ENCODE measurements around the gene SBNO2. TPM values are rescaled to one million over a fixed set of nuclear protein-coding genes. Genes with fewer than 3 reads are reported as not detected.

The SBNO2 gene
- total and polyA plus RNA-seq, 2 experiments from 2014 or later: 6.9 to 35.4 TPM

DNA sequence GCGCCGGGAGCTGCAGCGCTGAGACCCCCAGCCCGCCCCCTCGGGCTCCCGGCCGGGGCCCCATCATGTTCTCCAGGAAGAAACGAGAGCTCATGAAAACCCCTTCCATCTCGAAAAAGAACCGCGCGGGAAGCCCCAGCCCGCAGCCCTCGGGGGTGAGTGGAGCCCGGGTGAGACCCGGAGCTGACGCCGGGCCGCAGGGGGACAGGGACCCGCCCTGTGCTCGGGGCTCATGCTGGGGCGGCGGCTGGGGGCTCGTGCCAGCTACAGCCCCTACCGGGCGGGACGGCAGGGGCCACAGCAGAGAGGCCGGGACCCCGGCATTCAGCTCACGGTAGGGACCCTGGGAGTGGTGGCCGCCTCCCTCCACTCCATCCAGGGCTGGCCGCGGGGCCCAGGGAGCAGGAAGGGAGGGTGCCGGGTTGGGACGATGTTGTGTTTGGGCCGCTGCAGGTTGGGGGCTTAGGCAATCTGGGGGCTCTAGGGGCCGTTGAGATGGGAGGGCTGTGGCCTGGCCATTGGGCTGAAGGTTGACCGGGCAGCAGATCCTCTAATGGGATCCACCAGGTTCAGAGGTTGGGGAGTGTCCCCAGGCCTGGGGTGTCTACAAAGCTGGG lies 106.6 kb downstream of the SBNO2 start:
- no peak for TF ChIP-seq ZNF114 (CRISPR knock-in tag; IDR thresholded peaks at IDR 0.05)
- TF ChIP-seq, protein P1, sequence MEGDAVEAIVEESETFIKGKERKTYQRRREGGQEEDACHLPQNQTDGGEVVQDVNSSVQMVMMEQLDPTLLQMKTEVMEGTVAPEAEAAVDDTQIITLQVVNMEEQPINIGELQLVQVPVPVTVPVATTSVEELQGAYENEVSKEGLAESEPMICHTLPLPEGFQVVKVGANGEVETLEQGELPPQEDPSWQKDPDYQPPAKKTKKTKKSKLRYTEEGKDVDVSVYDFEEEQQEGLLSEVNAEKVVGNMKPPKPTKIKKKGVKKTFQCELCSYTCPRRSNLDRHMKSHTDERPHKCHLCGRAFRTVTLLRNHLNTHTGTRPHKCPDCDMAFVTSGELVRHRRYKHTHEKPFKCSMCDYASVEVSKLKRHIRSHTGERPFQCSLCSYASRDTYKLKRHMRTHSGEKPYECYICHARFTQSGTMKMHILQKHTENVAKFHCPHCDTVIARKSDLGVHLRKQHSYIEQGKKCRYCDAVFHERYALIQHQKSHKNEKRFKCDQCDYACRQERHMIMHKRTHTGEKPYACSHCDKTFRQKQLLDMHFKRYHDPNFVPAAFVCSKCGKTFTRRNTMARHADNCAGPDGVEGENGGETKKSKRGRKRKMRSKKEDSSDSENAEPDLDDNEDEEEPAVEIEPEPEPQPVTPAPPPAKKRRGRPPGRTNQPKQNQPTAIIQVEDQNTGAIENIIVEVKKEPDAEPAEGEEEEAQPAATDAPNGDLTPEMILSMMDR (conservative IDR thresholded peaks at IDR 0.05; ENCODE audit: low read depth in 2 of 2): no peak
- no peak for TF ChIP-seq CREB1 (CRISPR knock-in tag; IDR thresholded peaks at IDR 0.05; ENCODE audit: low read depth)
- no peak for TF ChIP-seq JUNB (IDR thresholded peaks at IDR 0.05; ENCODE audit: unreplicated experiment)
- no peak for TF ChIP-seq NANOG (IDR thresholded peaks at IDR 0.05; ENCODE audit: borderline replicate concordance)
- TF ChIP-seq ZNF331 (CRISPR knock-in tag; IDR thresholded peaks at IDR 0.05; ENCODE audit: low read depth): no peak
- TF ChIP-seq, protein P2, sequence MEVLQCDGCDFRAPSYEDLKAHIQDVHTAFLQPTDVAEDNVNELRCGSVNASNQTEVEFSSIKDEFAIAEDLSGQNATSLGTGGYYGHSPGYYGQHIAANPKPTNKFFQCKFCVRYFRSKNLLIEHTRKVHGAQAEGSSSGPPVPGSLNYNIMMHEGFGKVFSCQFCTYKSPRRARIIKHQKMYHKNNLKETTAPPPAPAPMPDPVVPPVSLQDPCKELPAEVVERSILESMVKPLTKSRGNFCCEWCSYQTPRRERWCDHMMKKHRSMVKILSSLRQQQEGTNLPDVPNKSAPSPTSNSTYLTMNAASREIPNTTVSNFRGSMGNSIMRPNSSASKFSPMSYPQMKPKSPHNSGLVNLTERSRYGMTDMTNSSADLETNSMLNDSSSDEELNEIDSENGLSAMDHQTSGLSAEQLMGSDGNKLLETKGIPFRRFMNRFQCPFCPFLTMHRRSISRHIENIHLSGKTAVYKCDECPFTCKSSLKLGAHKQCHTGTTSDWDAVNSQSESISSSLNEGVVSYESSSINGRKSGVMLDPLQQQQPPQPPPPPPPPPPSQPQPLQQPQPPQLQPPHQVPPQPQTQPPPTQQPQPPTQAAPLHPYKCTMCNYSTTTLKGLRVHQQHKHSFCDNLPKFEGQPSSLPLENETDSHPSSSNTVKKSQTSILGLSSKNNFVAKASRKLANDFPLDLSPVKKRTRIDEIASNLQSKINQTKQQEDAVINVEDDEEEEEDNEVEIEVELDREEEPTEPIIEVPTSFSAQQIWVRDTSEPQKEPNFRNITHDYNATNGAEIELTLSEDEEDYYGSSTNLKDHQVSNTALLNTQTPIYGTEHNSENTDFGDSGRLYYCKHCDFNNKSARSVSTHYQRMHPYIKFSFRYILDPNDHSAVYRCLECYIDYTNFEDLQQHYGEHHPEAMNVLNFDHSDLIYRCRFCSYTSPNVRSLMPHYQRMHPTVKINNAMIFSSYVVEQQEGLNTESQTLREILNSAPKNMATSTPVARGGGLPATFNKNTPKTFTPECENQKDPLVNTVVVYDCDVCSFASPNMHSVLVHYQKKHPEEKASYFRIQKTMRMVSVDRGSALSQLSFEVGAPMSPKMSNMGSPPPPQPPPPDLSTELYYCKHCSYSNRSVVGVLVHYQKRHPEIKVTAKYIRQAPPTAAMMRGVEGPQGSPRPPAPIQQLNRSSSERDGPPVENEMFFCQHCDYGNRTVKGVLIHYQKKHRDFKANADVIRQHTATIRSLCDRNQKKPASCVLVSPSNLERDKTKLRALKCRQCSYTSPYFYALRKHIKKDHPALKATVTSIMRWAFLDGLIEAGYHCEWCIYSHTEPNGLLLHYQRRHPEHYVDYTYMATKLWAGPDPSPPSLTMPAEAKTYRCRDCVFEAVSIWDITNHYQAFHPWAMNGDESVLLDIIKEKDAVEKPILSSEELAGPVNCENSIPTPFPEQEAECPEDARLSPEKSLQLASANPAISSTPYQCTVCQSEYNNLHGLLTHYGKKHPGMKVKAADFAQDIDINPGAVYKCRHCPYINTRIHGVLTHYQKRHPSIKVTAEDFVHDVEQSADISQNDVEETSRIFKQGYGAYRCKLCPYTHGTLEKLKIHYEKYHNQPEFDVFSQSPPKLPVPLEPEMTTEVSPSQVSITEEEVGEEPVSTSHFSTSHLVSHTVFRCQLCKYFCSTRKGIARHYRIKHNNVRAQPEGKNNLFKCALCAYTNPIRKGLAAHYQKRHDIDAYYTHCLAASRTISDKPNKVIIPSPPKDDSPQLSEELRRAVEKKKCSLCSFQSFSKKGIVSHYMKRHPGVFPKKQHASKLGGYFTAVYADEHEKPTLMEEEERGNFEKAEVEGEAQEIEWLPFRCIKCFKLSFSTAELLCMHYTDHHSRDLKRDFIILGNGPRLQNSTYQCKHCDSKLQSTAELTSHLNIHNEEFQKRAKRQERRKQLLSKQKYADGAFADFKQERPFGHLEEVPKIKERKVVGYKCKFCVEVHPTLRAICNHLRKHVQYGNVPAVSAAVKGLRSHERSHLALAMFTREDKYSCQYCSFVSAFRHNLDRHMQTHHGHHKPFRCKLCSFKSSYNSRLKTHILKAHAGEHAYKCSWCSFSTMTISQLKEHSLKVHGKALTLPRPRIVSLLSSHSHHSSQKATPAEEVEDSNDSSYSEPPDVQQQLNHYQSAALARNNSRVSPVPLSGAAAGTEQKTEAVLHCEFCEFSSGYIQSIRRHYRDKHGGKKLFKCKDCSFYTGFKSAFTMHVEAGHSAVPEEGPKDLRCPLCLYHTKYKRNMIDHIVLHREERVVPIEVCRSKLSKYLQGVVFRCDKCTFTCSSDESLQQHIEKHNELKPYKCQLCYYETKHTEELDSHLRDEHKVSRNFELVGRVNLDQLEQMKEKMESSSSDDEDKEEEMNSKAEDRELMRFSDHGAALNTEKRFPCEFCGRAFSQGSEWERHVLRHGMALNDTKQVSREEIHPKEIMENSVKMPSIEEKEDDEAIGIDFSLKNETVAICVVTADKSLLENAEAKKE (CRISPR knock-in tag; IDR thresholded peaks at IDR 0.05): no peak
- TF ChIP-seq STAT1 (IDR thresholded peaks at IDR 0.05; ENCODE audit: unreplicated experiment): no peak
- TF ChIP-seq, protein P3, sequence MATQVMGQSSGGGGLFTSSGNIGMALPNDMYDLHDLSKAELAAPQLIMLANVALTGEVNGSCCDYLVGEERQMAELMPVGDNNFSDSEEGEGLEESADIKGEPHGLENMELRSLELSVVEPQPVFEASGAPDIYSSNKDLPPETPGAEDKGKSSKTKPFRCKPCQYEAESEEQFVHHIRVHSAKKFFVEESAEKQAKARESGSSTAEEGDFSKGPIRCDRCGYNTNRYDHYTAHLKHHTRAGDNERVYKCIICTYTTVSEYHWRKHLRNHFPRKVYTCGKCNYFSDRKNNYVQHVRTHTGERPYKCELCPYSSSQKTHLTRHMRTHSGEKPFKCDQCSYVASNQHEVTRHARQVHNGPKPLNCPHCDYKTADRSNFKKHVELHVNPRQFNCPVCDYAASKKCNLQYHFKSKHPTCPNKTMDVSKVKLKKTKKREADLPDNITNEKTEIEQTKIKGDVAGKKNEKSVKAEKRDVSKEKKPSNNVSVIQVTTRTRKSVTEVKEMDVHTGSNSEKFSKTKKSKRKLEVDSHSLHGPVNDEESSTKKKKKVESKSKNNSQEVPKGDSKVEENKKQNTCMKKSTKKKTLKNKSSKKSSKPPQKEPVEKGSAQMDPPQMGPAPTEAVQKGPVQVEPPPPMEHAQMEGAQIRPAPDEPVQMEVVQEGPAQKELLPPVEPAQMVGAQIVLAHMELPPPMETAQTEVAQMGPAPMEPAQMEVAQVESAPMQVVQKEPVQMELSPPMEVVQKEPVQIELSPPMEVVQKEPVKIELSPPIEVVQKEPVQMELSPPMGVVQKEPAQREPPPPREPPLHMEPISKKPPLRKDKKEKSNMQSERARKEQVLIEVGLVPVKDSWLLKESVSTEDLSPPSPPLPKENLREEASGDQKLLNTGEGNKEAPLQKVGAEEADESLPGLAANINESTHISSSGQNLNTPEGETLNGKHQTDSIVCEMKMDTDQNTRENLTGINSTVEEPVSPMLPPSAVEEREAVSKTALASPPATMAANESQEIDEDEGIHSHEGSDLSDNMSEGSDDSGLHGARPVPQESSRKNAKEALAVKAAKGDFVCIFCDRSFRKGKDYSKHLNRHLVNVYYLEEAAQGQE (IDR thresholded peaks at IDR 0.05; ENCODE audit: unreplicated experiment): no peak
- TF ChIP-seq POLR2AphosphoS5 (IDR thresholded peaks at IDR 0.05; ENCODE audit: low read depth): no peak
- TF ChIP-seq EZH2phosphoT487 (IDR thresholded peaks at IDR 0.05; ENCODE audit: unreplicated experiment): no peak
- TF ChIP-seq, protein P4, sequence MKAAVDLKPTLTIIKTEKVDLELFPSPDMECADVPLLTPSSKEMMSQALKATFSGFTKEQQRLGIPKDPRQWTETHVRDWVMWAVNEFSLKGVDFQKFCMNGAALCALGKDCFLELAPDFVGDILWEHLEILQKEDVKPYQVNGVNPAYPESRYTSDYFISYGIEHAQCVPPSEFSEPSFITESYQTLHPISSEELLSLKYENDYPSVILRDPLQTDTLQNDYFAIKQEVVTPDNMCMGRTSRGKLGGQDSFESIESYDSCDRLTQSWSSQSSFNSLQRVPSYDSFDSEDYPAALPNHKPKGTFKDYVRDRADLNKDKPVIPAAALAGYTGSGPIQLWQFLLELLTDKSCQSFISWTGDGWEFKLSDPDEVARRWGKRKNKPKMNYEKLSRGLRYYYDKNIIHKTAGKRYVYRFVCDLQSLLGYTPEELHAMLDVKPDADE (IDR thresholded peaks at IDR 0.05): no peak
- no peak for ATAC-seq
- Histone ChIP-seq H3K36me3 (ENCODE audit: insufficient read depth) (no peaks in the 10 kb centered on the region), H3F3A (replicated peaks; ENCODE audit: low read depth) (peaks cover 26% of the 10 kb centered on the region), H3K27ac (ENCODE audit: low read depth) (no peak overlapping the region), H3K4me2 (peak overlapping the region; percentile 85), H3K79me2 (replicated peaks; ENCODE audit: insufficient read depth) (0 out of 2 replicates have a peak, but pooled peaks cover 4% of the 10 kb centered on the region), H3K4me3 (peak overlapping the region; percentile 64), H3K9me2 (ENCODE audit: insufficient read depth) (no peaks in the 10 kb centered on the region), H3K27me3 (ENCODE audit: insufficient read depth) (peaks cover 19% of the 10 kb centered on the region), H3K4me1 (ENCODE audit: insufficient read depth) (peaks cover 8% of the 10 kb centered on the region; the same call in 1 of the 2 replicates), H2AFZ (peak overlapping the region; percentile 59; the same call in 1 of the 2 replicates), H4K20me1 (replicated peaks; ENCODE audit: insufficient read depth) (0 out of 2 replicates have a peak, but pooled peaks cover 3% of the 10 kb centered on the region)
- no peak for DNase-seq (ENCODE audit: low spot score)
- H3K27me3 Mint-ChIP-seq (ENCODE audit: insufficient read depth, low read depth, poor library complexity): peaks cover 30% of the 10 kb centered on the region
- H3K36me3 Mint-ChIP-seq (ENCODE audit: low read depth): peaks cover 5% of the 10 kb centered on the region; the same call in 1 of the 3 replicates
- H3K27ac Mint-ChIP-seq: no peak overlapping the region
- peaks cover 5% of the 10 kb centered on the region; the same call in 2 of the 3 replicates for H3K9me3 Mint-ChIP-seq
- H3K4me1 Mint-ChIP-seq: peaks cover 25% of the 10 kb centered on the region
- H3K4me3 Mint-ChIP-seq: peak overlapping the region; percentile 64

Data from GM23338 (cell line).